Type B pancreatic cell (in vitro differentiated cells): ENCODE data around the gene ZNF768. TPM values are rescaled to one million over a fixed set of nuclear protein-coding genes. Genes with fewer than 3 reads are reported as not detected.

ENCODE experiments used
- DNase-seq: peaks from one replicate; pipeline ENCODE4 v3.0.0; 2021; ENCODE audit warnings: mixed read lengths; ENCODE audit not compliant: unreplicated experiment; ENCODE audit errors: extremely low spot score
- H3K27ac Mint-ChIP-seq: 2 replicates; pipeline ENCODE4 v1.8.0; 2021; ENCODE audit warnings: mild to moderate bottlenecking, mixed read lengths
- H3K27me3 Mint-ChIP-seq: 2 replicates; pipeline ENCODE4 v1.8.0; 2021; ENCODE audit warnings: mixed read lengths
- H3K36me3 Mint-ChIP-seq: 2 replicates; pipeline ENCODE4 v1.8.0; 2021; ENCODE audit warnings: mixed read lengths
- H3K4me1 Mint-ChIP-seq: one replicate; pipeline ENCODE4 v1.8.0; 2021; ENCODE audit warnings: mixed read lengths; ENCODE audit not compliant: unreplicated experiment
- H3K4me3 Mint-ChIP-seq: 2 replicates; pipeline ENCODE4 v1.8.0; 2021; ENCODE audit warnings: mild to moderate bottlenecking, mixed read lengths
- H3K9me3 Mint-ChIP-seq: 2 replicates; pipeline ENCODE4 v1.8.0; 2021; ENCODE audit warnings: mixed read lengths
- CTCF ChIP-seq: fragments of 200-600 bp; sonication (generic); conservative IDR thresholded peaks from 2 replicates; pipeline ENCODE4 v1.5.0; 2021; ENCODE audit warnings: antibody characterized with exemption, mild to moderate bottlenecking
- total RNA-seq: library from RNA; stranded (reverse); gene quantifications from 2 replicates; pipeline ENCODE4 v1.2.1, GENCODE V29; 2021; ENCODE audit warnings: low replicate concordance

Gene ZNF768
- total RNA-seq, 1 donor from 2014 or later: 58.7 TPM

- H3K4me3 Mint-ChIP-seq: no peak overlapping the region
These were observed 39.6 kb upstream of the ZNF768 start for GRCh38 chr16:30565984-30566383.

GRCh38 chr16:30565526-30565925 is 39.2 kb upstream of the ZNF768 start:
- no peak overlapping the region for H3K4me3 Mint-ChIP-seq
- DNase-seq: no peak
- no peaks in the 10 kb centered on the region for H3K9me3 Mint-ChIP-seq
- H3K27ac Mint-ChIP-seq: no peak overlapping the region
- no peaks in the 10 kb centered on the region for H3K36me3 Mint-ChIP-seq
- peaks cover 22% of the 10 kb centered on the region for H3K4me1 Mint-ChIP-seq
- H3K27me3 Mint-ChIP-seq: no peaks in the 10 kb centered on the region
- TF ChIP-seq CTCF: no peak

More at GRCh38 chr16:30565984-30566383, 39.6 kb upstream of the ZNF768 start:
- peaks cover 22% of the 10 kb centered on the region for H3K4me1 Mint-ChIP-seq
- H3K27ac Mint-ChIP-seq: peak overlapping the region; percentile 49
- H3K27me3 Mint-ChIP-seq: no peaks in the 10 kb centered on the region
- DNase-seq: no peak
- H3K36me3 Mint-ChIP-seq: no peaks in the 10 kb centered on the region
- no peak for TF ChIP-seq CTCF
- H3K9me3 Mint-ChIP-seq: no peaks in the 10 kb centered on the region

GRCh38 chr16:30562021-30562420 is 35.7 kb upstream of the ZNF768 start:
- peaks cover 18% of the 10 kb centered on the region for H3K4me1 Mint-ChIP-seq
- H3K27ac Mint-ChIP-seq: no peak overlapping the region
- H3K4me3 Mint-ChIP-seq: no peak overlapping the region
- H3K9me3 Mint-ChIP-seq: peaks cover 4% of the 10 kb centered on the region
- H3K27me3 Mint-ChIP-seq: no peaks in the 10 kb centered on the region
- TF ChIP-seq CTCF: no peak
- no peaks in the 10 kb centered on the region for H3K36me3 Mint-ChIP-seq
- DNase-seq: no peak

- peak overlapping the region; percentile 62 for H3K4me3 Mint-ChIP-seq
- DNase-seq: no peak
- no peak overlapping the region for H3K27ac Mint-ChIP-seq
- no peak for TF ChIP-seq CTCF
- H3K27me3 Mint-ChIP-seq: no peaks in the 10 kb centered on the region
- H3K36me3 Mint-ChIP-seq: no peaks in the 10 kb centered on the region
- H3K9me3 Mint-ChIP-seq: peaks cover 4% of the 10 kb centered on the region
- H3K4me1 Mint-ChIP-seq: peaks cover 14% of the 10 kb centered on the region
These were observed 34.9 kb upstream of the ZNF768 start for GRCh38 chr16:30561089-30561816.

- peak overlapping the region; percentile 67 for H3K4me3 Mint-ChIP-seq
- DNase-seq: no peak
- peaks cover 4% of the 10 kb centered on the region for H3K9me3 Mint-ChIP-seq
- peaks cover 11% of the 10 kb centered on the region for H3K4me1 Mint-ChIP-seq
- H3K27me3 Mint-ChIP-seq: no peaks in the 10 kb centered on the region
- H3K27ac Mint-ChIP-seq: peak overlapping the region; percentile 86
- no peak for TF ChIP-seq CTCF
- no peaks in the 10 kb centered on the region for H3K36me3 Mint-ChIP-seq
These were observed 33.3 kb upstream of the ZNF768 start for GRCh38 chr16:30559690-30560089.
